NCI-H345 (cell line): ENCODE measurements around the gene SPACA5.
A peak's percentile ranks its signal among the peaks of the same experiment; 100 is the strongest.
"Not testable (repeated sequence)": the region's sequence is repeated elsewhere in the genome, so short reads cannot be mapped to it uniquely, and the experiment has no call there.

Experiments
- DNase-seq: peaks from one replicate; lab custom pipeline; 2025; lab: John Stamatoyannopoulos, UW

Gene SPACA5

GRCh38 chrX:48006688-48007087, at the start of gene SPACA5:
SPACA5 (plus strand) TSS chrX:48006988; CDS start chrX:48007803, 815 bp downstream.
- not testable (repeated sequence) for DNase-seq

DNA sequence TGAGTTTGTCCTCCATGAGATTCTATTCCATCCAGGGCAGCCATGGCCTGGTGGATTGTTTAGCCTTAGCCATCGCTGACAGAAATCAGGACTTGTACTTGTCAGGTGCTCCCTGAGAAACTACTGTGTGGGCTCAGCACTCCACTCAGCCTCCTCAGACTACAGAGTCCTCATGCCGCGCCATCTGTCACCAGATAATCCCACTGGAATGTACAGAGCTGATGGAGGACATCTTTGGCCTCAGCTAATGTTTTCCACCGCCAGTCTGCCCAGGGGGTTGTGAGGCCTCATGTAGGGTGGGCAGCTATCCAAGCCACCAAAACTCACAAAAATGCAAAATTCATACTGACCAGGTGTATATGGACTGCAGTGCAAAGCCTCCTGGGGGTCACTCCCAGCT, 48.6 kb upstream of the SPACA5 start:
- DNase-seq: not testable (repeated sequence)

GRCh38 chrX:47958761-47959342, 47.9 kb upstream of the SPACA5 start:
- peak; percentile 39 for DNase-seq

DNA sequence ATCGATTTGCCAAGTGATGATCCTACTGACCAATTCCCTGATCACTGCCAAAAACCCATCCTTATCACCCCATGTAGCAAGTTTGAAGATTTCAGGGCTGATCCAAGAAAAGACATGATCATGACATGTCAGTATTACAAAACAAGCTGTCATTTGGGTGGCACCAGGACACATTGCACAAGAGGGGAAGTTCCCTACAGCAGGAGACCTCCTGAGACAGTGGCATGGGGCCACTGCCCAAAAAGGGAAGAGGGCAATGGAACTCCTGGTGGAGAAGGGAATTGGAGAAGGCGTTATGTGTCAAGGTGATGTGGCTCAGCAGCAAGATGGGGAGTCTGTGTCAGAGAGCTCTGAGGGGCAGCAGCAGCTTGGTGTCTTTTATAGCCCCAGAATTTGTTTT, 46.4 kb upstream of the SPACA5 start:
- DNase-seq: no peak

GRCh38 chrX:47961830-47962229, 45.0 kb upstream of the SPACA5 start:
- not testable (repeated sequence) for DNase-seq

- DNase-seq: not testable (repeated sequence)
Observed at GRCh38 chrX:47965526-47965925, 41.3 kb upstream of the SPACA5 start.

DNA sequence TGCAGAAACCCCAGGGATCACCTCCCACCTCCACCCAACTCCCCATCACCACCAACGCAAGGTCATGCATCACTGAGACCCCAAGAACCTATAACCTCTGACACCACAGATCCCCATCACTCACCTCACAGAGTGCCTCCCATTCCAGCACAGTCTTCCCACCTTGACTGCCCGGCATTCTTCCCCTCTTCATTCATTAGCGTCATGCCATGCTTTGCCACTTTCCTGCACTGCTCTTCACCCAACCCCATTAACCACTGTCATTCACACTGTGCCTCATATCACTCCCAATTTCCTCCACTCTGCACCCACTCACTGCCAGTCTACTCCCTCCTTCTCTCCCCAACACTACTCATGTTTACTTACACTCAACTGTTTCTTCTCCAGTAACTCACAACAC, 33.6 kb upstream of the SPACA5 start:
- DNase-seq: no peak

DNA sequence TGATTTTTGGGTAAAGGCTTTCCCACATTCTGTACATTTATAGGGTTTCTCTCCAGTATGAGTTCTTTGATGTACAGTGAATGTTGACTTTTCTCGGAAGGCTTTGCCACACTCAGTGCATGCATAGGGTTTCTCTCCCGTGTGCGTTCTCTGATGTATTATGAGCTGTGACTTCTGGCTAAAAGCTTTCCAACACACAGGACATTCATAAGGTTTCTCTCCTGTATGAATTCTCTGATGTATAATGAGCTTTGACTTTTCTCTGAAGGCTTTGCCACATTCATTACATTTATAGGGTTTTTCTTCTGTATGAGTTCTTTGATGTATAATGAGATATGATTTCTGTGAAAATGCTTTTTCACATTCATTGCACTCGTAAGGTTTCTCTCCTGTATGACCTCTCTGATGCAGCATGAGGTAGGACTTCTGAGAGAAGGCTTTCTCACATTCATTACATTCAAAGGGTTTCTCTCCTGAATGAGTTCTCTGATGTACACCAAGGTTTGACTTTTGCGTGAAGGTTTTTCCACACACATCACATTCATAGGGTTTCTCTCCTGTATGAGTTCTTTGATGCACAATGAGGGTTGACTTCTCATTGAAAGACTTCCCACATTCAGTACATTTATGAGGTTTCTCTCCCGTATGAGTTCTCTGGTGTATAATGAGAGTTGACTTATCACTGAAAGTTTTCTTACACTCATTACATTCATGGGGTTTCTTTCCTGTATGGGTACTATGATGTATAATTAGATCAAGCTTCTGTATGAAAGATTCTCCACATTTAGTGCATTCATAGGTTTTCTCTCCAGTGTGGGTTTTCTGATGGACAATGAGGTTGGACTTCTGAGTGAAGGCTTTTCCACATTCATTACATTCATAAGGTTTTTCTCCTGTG, 30.3 kb upstream of the SPACA5 start:
- no peak for DNase-seq

GRCh38 chrX:47991263-47992094, 15.3 kb upstream of the SPACA5 start:
- DNase-seq: no peak

DNA sequence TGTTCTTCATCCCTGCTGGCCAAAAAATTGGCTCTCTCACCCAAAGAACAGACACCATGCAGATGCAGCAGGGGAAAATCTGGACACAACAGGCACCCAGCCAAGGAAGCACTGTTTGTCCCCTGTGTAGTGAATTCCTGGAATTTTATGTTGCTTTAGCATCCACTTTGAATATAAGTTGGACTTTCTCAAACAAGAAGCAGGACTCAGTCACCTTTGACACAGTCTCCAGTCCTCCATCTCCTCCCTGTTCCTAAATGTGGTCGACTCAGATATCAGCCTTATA, 14.8 kb upstream of the SPACA5 start:
- no peak for DNase-seq

DNA sequence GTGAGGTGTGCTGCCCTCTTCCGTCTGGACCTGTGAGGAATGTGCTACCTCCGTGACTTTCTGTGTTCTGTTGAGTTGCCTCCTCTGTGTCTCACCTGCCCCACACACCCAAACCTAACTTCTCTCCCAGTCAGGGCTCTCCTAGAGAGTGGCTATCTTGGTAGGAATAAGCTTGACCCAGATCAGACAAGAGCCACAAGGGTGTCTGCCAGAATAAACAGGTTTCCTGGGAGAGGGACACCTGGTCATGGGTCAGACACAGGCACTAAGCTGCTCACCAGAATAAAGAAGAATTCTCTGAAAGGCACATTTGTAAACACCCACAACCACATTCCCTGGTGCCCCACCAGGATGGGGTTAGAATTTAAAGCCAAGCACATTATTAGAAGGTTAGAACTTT, 14.1 kb upstream of the SPACA5 start:
- DNase-seq: no peak

GRCh38 chrX:48001260-48001659, 5.5 kb upstream of the SPACA5 start:
- DNase-seq: no peak

GRCh38 chrX:48002319-48002718, 4.5 kb upstream of the SPACA5 start:
- no peak for DNase-seq

GRCh38 chrX:48002929-48003328, 3.9 kb upstream of the SPACA5 start:
- DNase-seq: no peak

DNA sequence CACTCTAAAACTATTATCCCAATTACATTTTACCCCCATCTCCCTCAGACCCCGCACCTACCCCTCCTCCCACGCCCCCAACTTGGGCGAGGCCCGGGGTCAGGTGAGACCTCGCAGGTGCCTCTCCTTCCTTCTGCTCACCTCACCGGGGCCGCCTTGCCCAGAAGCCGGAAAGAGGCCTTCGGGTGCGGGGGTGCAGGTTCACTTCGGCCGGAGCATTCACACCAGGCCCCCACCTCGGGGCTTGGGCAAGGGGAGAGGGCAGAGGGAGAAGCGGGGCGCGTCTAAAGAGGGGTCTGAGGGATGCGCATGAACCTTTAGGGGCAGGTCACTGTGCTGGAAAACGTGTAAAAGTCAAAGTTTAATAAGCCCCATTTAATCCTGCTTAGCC, 3.4 kb upstream of the SPACA5 start:
- no peak for DNase-seq

GRCh38 chrX:48003758-48004457, 2.9 kb upstream of the SPACA5 start, which contains the start of gene ZNF182:
ZNF182 (minus strand) TSS chrX:48003989; CDS start chrX:48002609, 1,380 bp downstream.
- DNase-seq: peak; percentile 92

GRCh38 chrX:48009445-48009960, 2.7 kb downstream of the SPACA5 start:
- DNase-seq: not testable (repeated sequence)

DNA sequence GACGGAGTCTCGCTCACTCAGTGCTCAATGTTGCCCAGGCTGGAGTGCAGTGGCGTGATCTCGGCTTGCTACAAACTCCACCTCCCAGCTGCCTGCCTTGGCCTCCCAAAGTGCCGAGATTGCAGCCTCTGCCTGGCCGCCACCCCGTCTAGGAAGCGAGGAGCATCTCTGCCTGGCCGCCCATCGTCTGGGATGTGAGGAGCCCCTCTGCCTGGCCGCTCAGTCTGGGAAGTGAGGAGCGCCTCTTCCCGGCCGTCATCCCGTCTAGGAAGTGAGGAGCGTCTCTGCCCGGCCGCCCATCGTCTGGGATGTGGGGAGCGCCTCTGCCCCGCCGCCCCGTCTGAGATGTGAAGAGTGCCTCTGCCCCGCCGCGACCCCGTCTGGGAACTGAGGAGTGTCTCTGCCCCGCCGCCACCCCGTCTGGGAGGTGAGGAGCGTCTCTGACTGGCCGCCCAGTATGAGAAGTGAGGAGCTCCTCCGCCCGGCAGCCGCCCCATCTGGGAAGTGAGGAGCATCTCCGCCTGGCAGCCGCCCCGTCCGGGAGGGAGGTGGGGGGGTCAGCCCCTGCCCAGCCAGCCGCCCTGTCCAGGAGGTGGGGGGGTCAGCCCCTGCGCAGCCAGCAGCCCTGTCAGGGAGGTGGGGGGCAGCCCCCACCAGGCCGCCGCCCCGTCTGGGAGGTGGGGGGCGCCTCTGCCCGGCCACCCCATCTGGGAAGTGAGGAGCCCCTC, 10.0 kb downstream of the SPACA5 start:
- DNase-seq: not testable (repeated sequence)

- DNase-seq: not testable (repeated sequence)
Observed at GRCh38 chrX:48019892-48020291, 13.1 kb downstream of the SPACA5 start.

DNA sequence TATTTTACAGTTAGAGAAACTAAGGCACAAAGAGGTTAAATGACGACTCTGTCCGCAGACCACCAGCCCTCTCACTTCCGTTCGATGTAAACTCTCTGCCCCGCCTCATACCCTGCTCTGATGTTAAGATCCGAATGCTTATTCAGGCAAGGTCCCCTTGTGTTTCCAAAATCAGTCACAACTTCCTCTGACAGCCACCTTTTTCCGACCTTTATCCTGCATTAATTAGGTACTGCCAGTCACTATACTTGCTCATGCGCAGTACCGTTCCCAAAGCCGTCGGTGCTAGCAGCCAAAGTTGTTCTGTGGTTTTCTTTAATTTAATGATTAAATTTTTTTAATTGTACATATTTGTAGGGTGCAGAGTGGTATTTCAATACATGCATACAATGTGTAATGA, 13.7 kb downstream of the SPACA5 start:
- DNase-seq: not testable (repeated sequence)
